GM18867 (cell line): Measurements from ENCODE around the gene OR52M1.
A peak's percentile ranks its signal among the peaks of the same experiment; 100 is the strongest.
"Not testable (repeated sequence)": the region's sequence is repeated elsewhere in the genome, so short reads cannot be mapped to it uniquely, and the experiment has no call there.

Experiments used
- ATAC-seq: cut with Tn5 transposase; IDR thresholded peaks from one replicate; pipeline ENCODE4 v1.9.1; 2021; ENCODE audit warnings: mild to moderate bottlenecking, moderate library complexity; ENCODE audit not compliant: unreplicated experiment

Gene OR52M1

GRCh38 chr11:4544891-4545290 lies at the start of gene OR52M1:
OR52M1 (plus strand) TSS chr11:4545191; CDS start chr11:4545191, 0 bp downstream.
- ATAC-seq: no peak

GRCh38 chr11:4495487-4495886 lies 49.5 kb upstream of the OR52M1 start:
- ATAC-seq: no peak

GRCh38 chr11:4495986-4496385 lies 49.0 kb upstream of the OR52M1 start:
- no peak for ATAC-seq

- no peak for ATAC-seq
These were observed 48.3 kb upstream of the OR52M1 start for GRCh38 chr11:4496557-4497248.

- no peak for ATAC-seq
These were observed 36.1 kb upstream of the OR52M1 start for GRCh38 chr11:4508886-4509285.

- no peak for ATAC-seq
These were observed 33.4 kb upstream of the OR52M1 start for GRCh38 chr11:4511282-4512245.

GRCh38 chr11:4514196-4514595 lies 30.8 kb upstream of the OR52M1 start:
- no peak for ATAC-seq

- ATAC-seq: no peak
These were observed 22.7 kb upstream of the OR52M1 start for GRCh38 chr11:4522339-4522738.

GRCh38 chr11:4522752-4523151 lies 22.2 kb upstream of the OR52M1 start:
- ATAC-seq: no peak

GRCh38 chr11:4523666-4524065 lies 21.3 kb upstream of the OR52M1 start:
- no peak for ATAC-seq

- no peak for ATAC-seq
These were observed 17.1 kb upstream of the OR52M1 start for GRCh38 chr11:4527926-4528325.

GRCh38 chr11:4531686-4532085 lies 13.3 kb upstream of the OR52M1 start:
- ATAC-seq: not testable (repeated sequence)

GRCh38 chr11:4539603-4540219 lies 5.3 kb upstream of the OR52M1 start:
- peak; percentile 78 for ATAC-seq

- no peak for ATAC-seq
These were observed 3.9 kb upstream of the OR52M1 start for GRCh38 chr11:4541071-4541470.

GRCh38 chr11:4543561-4543960 lies 1.4 kb upstream of the OR52M1 start:
- no peak for ATAC-seq

- no peak for ATAC-seq
These were observed 1.9 kb downstream of the OR52M1 start for GRCh38 chr11:4546878-4547277.

GRCh38 chr11:4547416-4547815 lies 2.4 kb downstream of the OR52M1 start:
- no peak for ATAC-seq

GRCh38 chr11:4551346-4551979 lies 6.5 kb downstream of the OR52M1 start:
- no peak for ATAC-seq

GRCh38 chr11:4559527-4560440 lies 14.8 kb downstream of the OR52M1 start:
- ATAC-seq: no peak

GRCh38 chr11:4560467-4560866 lies 15.5 kb downstream of the OR52M1 start:
- no peak for ATAC-seq
